SK-N-SH treated with all-trans-retinoic acid at 6 μM for 48 hours (cell line): ENCODE data around the gene LPIN3.

Experiments used
- BACH2 ChIP-seq: fragments of 250-450 bp; sonication (Bioruptor Pico); IDR thresholded peaks from 2 replicates; pipeline ENCODE4 v1.9.0; 2021; ENCODE audit warnings: mild to moderate bottlenecking, borderline replicate concordance
- OSR1 ChIP-seq: fragments of 250-450 bp; sonication (Bioruptor Pico); IDR thresholded peaks from 2 replicates; pipeline ENCODE4 v1.8.0; 2022; ENCODE audit warnings: moderate library complexity, mild to moderate bottlenecking, inconsistent platforms
- ZFP3 ChIP-seq: fragments of 250-450 bp; sonication (Bioruptor Pico); IDR thresholded peaks from 2 replicates; pipeline ENCODE4 v1.5.0; 2020; ENCODE audit warnings: mild to moderate bottlenecking, moderate library complexity
- ZNF8 ChIP-seq: fragments of 450-650 bp; formaldehyde crosslinking; IDR thresholded peaks from 2 replicates; pipeline ENCODE4 v1.5.0; 2020; ENCODE audit warnings: mild to moderate bottlenecking, moderate library complexity
- TF ChIP-seq, protein P1 (sequence below): fragments of 250-450 bp; sonication (Bioruptor Pico); IDR thresholded peaks from 2 replicates; pipeline ENCODE4 v1.8.0; 2020; ENCODE audit warnings: mild to moderate bottlenecking, moderate library complexity, borderline replicate concordance

GRCh38 chr20:41362748-41363140, 22.1 kb downstream of the LPIN3 start:
- TF ChIP-seq OSR1 (no peak), ZFP3 (CRISPR knock-in tag) (no peak), BACH2 (CRISPR knock-in tag) (no peak), ZNF8 (no peak)
- TF ChIP-seq, protein P1, sequence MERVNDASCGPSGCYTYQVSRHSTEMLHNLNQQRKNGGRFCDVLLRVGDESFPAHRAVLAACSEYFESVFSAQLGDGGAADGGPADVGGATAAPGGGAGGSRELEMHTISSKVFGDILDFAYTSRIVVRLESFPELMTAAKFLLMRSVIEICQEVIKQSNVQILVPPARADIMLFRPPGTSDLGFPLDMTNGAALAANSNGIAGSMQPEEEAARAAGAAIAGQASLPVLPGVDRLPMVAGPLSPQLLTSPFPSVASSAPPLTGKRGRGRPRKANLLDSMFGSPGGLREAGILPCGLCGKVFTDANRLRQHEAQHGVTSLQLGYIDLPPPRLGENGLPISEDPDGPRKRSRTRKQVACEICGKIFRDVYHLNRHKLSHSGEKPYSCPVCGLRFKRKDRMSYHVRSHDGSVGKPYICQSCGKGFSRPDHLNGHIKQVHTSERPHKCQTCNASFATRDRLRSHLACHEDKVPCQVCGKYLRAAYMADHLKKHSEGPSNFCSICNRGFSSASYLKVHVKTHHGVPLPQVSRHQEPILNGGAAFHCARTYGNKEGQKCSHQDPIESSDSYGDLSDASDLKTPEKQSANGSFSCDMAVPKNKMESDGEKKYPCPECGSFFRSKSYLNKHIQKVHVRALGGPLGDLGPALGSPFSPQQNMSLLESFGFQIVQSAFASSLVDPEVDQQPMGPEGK = no peak
